ENCODE measurements around the gene CXCR3. TPM values are rescaled to one million over a fixed set of nuclear protein-coding genes. Genes with fewer than 3 reads are reported as not detected.

The CXCR3 gene
- polyA plus RNA-seq, 6 donors from 2014 or later = 0.93 to 5.5 (median 1.9) TPM; not detected in 1

- H3K36me3 Mint-ChIP-seq = no peaks in the 10 kb centered on the region
- H3K27me3 Mint-ChIP-seq = no peaks in the 10 kb centered on the region
- H3K27ac Mint-ChIP-seq = no peak overlapping the region
- no peaks in the 10 kb centered on the region for H3K9me3 Mint-ChIP-seq
- no peak for ATAC-seq (ENCODE audit: low read depth in 2 of 2)
- H3K4me1 Mint-ChIP-seq = peaks cover 27 to 28% (median 28%) of the 10 kb centered on the region in 3 donors
- no peak for DNase-seq
- H3K4me3 Mint-ChIP-seq = no peak overlapping the region
Observed at GRCh38 chrX:71627588-71628404, 9.5 kb upstream of the CXCR3 start.

- peaks cover 30 to 37% (median 31%) of the 10 kb centered on the region in 3 donors for H3K4me1 Mint-ChIP-seq
- DNase-seq (no peak), ATAC-seq (ENCODE audit: low read depth in 2 of 2) (no peak)
- H3K27me3 Mint-ChIP-seq = no peaks in the 10 kb centered on the region
- peak overlapping the region in 2 of 6 donors; percentile 32 to 78 for H3K27ac Mint-ChIP-seq
- H3K36me3 Mint-ChIP-seq = no peaks in the 10 kb centered on the region
- H3K4me3 Mint-ChIP-seq = no peak overlapping the region
- peaks cover 0 to 2% (median 0%) of the 10 kb centered on the region in 7 donors for H3K9me3 Mint-ChIP-seq
Observed at GRCh38 chrX:71626576-71626975, 8.3 kb upstream of the CXCR3 start.

GRCh38 chrX:71625471-71625870, 7.2 kb upstream of the CXCR3 start:
- ATAC-seq (ENCODE audit: low read depth in 2 of 2) (no peak), DNase-seq (no peak)
- no peaks in the 10 kb centered on the region for H3K36me3 Mint-ChIP-seq
- H3K27me3 Mint-ChIP-seq = no peaks in the 10 kb centered on the region
- H3K9me3 Mint-ChIP-seq = peaks cover 0 to 2% (median 0%) of the 10 kb centered on the region in 7 donors
- peaks cover 30 to 43% (median 31%) of the 10 kb centered on the region in 3 donors for H3K4me1 Mint-ChIP-seq
- peak overlapping the region in 3 of 6 donors; percentile 9 to 94 (median 13) for H3K27ac Mint-ChIP-seq
- H3K4me3 Mint-ChIP-seq = no peak overlapping the region

- Mint-ChIP-seq H3K9me3 (peaks cover 0 to 2% (median 0%) of the 10 kb centered on the region in 7 donors), H3K4me1 (peaks cover 26 to 42% (median 30%) of the 10 kb centered on the region in 3 donors), H3K27ac (peak overlapping the region in 4 of 6 donors; percentile 33 to 91 (median 64)), H3K36me3 (no peaks in the 10 kb centered on the region), H3K4me3 (peak overlapping the region in 3 of 8 donors; percentile 17 to 41 (median 34)), H3K27me3 (no peaks in the 10 kb centered on the region)
- DNase-seq = no peak
- peak in 1 of 2 donors; percentile 20 for ATAC-seq (ENCODE audit: low read depth in 2 of 2)
Observed at GRCh38 chrX:71623714-71624113, 5.4 kb upstream of the CXCR3 start.

- H3K4me1 Mint-ChIP-seq = peaks cover 32 to 49% (median 37%) of the 10 kb centered on the region in 3 donors
- no peaks in the 10 kb centered on the region for H3K36me3 Mint-ChIP-seq
Observed at GRCh38 chrX:71622576-71623450, 4.5 kb upstream of the CXCR3 start.

GRCh38 chrX:71622032-71622575, 3.8 kb upstream of the CXCR3 start:
- H3K27me3 Mint-ChIP-seq = no peaks in the 10 kb centered on the region
- peak overlapping the region in 2 of 8 donors; percentile 4 to 62 for H3K4me3 Mint-ChIP-seq
- H3K9me3 Mint-ChIP-seq = peaks cover 0 to 2% (median 0%) of the 10 kb centered on the region in 7 donors
- H3K4me1 Mint-ChIP-seq = peaks cover 38 to 53% (median 41%) of the 10 kb centered on the region in 3 donors
- no peaks in the 10 kb centered on the region for H3K36me3 Mint-ChIP-seq
- DNase-seq = no peak
- ATAC-seq (ENCODE audit: low read depth in 2 of 2) = no peak
- peak overlapping the region in 4 of 6 donors; percentile 47 to 93 (median 76) for H3K27ac Mint-ChIP-seq

More at GRCh38 chrX:71622576-71623450, 4.5 kb upstream of the CXCR3 start:
- ATAC-seq (ENCODE audit: low read depth in 2 of 2) (peak; percentile 56 to 57), DNase-seq (peak; percentile 38)
- Mint-ChIP-seq H3K27ac (peak overlapping the region; percentile 47 to 93 (median 75)), H3K9me3 (peaks cover 0 to 2% (median 0%) of the 10 kb centered on the region in 7 donors), H3K27me3 (no peaks in the 10 kb centered on the region), H3K4me3 (peak overlapping the region in 7 of 8 donors; percentile 15 to 62 (median 45))

- DNase-seq (no peak), ATAC-seq (ENCODE audit: low read depth in 2 of 2) (no peak)
- H3K27me3 Mint-ChIP-seq = no peaks in the 10 kb centered on the region
- no peak overlapping the region for H3K4me3 Mint-ChIP-seq
- H3K4me1 Mint-ChIP-seq = peaks cover 38 to 53% (median 38%) of the 10 kb centered on the region in 3 donors
- H3K36me3 Mint-ChIP-seq = no peaks in the 10 kb centered on the region
- peak overlapping the region in 5 of 6 donors; percentile 12 to 93 (median 69) for H3K27ac Mint-ChIP-seq
- H3K9me3 Mint-ChIP-seq = peaks cover 0 to 2% (median 0%) of the 10 kb centered on the region in 7 donors
Observed at GRCh38 chrX:71621603-71622002, 3.3 kb upstream of the CXCR3 start.

GRCh38 chrX:71619986-71620385, 1.7 kb upstream of the CXCR3 start:
- Mint-ChIP-seq H3K36me3 (no peaks in the 10 kb centered on the region), H3K4me1 (peaks cover 45 to 56% (median 47%) of the 10 kb centered on the region in 3 donors), H3K9me3 (peaks cover 0 to 2% (median 0%) of the 10 kb centered on the region in 7 donors), H3K27ac (peak overlapping the region in 5 of 6 donors; percentile 66 to 91 (median 85)), H3K27me3 (no peaks in the 10 kb centered on the region), H3K4me3 (no peak overlapping the region)
- ATAC-seq (ENCODE audit: low read depth in 2 of 2) (no peak), DNase-seq (no peak)

GRCh38 chrX:71619193-71619592, 882 bp upstream of the CXCR3 start:
- H3K4me1 Mint-ChIP-seq = peaks cover 45 to 56% (median 47%) of the 10 kb centered on the region in 3 donors
- H3K36me3 Mint-ChIP-seq = no peaks in the 10 kb centered on the region
- H3K9me3 Mint-ChIP-seq = peaks cover 0 to 2% (median 0%) of the 10 kb centered on the region in 7 donors
- peak; percentile 50 for DNase-seq
- H3K27me3 Mint-ChIP-seq = no peaks in the 10 kb centered on the region
- H3K27ac Mint-ChIP-seq = peak overlapping the region in 5 of 6 donors; percentile 39 to 91 (median 80)
- ATAC-seq (ENCODE audit: low read depth in 2 of 2) = peak; percentile 68 to 73
- H3K4me3 Mint-ChIP-seq = peak overlapping the region in 4 of 8 donors; percentile 32 to 71 (median 61)

GRCh38 chrX:71618787-71619186, 476 bp upstream of the CXCR3 start:
- ATAC-seq (ENCODE audit: low read depth in 2 of 2) (no peak), DNase-seq (no peak)
- Mint-ChIP-seq H3K27me3 (no peaks in the 10 kb centered on the region), H3K9me3 (peaks cover 0 to 2% (median 0%) of the 10 kb centered on the region in 7 donors), H3K27ac (peak overlapping the region in 5 of 6 donors; percentile 78 to 91 (median 80)), H3K4me1 (peaks cover 43 to 53% (median 45%) of the 10 kb centered on the region in 3 donors), H3K4me3 (peak overlapping the region in 4 of 8 donors; percentile 32 to 63 (median 50)), H3K36me3 (no peaks in the 10 kb centered on the region)

- H3K9me3 Mint-ChIP-seq = peaks cover 0 to 2% (median 0%) of the 10 kb centered on the region in 7 donors
- H3K27me3 Mint-ChIP-seq = no peaks in the 10 kb centered on the region
- H3K27ac Mint-ChIP-seq = peak overlapping the region in 3 of 6 donors; percentile 49 to 92 (median 91)
- no peaks in the 10 kb centered on the region for H3K36me3 Mint-ChIP-seq
- no peak for DNase-seq
- peak overlapping the region in 6 of 8 donors; percentile 24 to 67 (median 54) for H3K4me3 Mint-ChIP-seq
- ATAC-seq (ENCODE audit: low read depth in 2 of 2) = no peak
- peaks cover 35 to 43% (median 35%) of the 10 kb centered on the region in 3 donors for H3K4me1 Mint-ChIP-seq
Observed at GRCh38 chrX:71617742-71618141, 569 bp downstream of the CXCR3 start.

- H3K4me1 Mint-ChIP-seq = peaks cover 32 to 35% (median 33%) of the 10 kb centered on the region in 3 donors
- H3K36me3 Mint-ChIP-seq = no peaks in the 10 kb centered on the region
- H3K27ac Mint-ChIP-seq = peak overlapping the region in 3 of 6 donors; percentile 26 to 91 (median 72)
- DNase-seq = no peak
- H3K9me3 Mint-ChIP-seq = no peaks in the 10 kb centered on the region
- ATAC-seq (ENCODE audit: low read depth in 2 of 2) = no peak
- peak overlapping the region in 3 of 8 donors; percentile 47 to 73 (median 59) for H3K4me3 Mint-ChIP-seq
- H3K27me3 Mint-ChIP-seq = no peaks in the 10 kb centered on the region
Observed at GRCh38 chrX:71616672-71617529, 1.4 kb downstream of the CXCR3 start.
